Measurements from ENCODE around the gene SOBP. TPM values are rescaled to one million over a fixed set of nuclear protein-coding genes. Genes with fewer than 3 reads are reported as not detected.

The SOBP gene
- 0.69 to 1.3 TPM (median 0.84 TPM) in 5 replicates for total RNA-seq (2022; extraction: Qiagen RNA extraction; ENCODE audit: low read depth)

GRCh38 chr6:107489636-107490565, at the start of gene SOBP:
Gene SOBP, plus strand, starts transcription at chr6:107490117. Its CDS starts 500 bp downstream, at chr6:107490617.

GRCh38 chr6:107459283-107460082, 30.4 kb upstream of the SOBP start, which contains the start of gene PDSS2:
Gene PDSS2, minus strand, starts transcription at chr6:107459564. Its CDS starts 279 bp downstream, at chr6:107459285.

Other genes with a start within 250 kb of the SOBP start
- gene PDSS2, start 30.6 kb upstream of the SOBP start, total RNA-seq (2022; extraction: Qiagen RNA extraction; ENCODE audit: low read depth), result 5.1 to 6.6 TPM (median 5.9 TPM) in 5 replicates